IPS-15b (cell line): ENCODE data around the gene NOL8.
A peak's percentile ranks its signal among the peaks of the same experiment; 100 is the strongest.

ENCODE experiments used
- H3K27me3 ChIP-seq: one replicate; pipeline ENCODE4 v1.6.1; 2013; ENCODE audit warnings: low read length; ENCODE audit not compliant: control insufficient read depth, insufficient read depth
- H3K36me3 ChIP-seq: one replicate; pipeline ENCODE4 v1.6.1; 2013; ENCODE audit warnings: low read length; ENCODE audit not compliant: control insufficient read depth, insufficient read depth
- H3K4me1 ChIP-seq: one replicate; pipeline ENCODE4 v1.6.1; 2013; ENCODE audit warnings: mild to moderate bottlenecking, low read length; ENCODE audit not compliant: control insufficient read depth, insufficient read depth
- H3K4me3 ChIP-seq: one replicate; pipeline ENCODE4 v1.5.1; 2013; ENCODE audit warnings: low read depth, low read length
- H3K9ac ChIP-seq: one replicate; pipeline ENCODE4 v1.6.1; 2013; ENCODE audit warnings: low read depth, mild to moderate bottlenecking, low read length
- H3K9me3 ChIP-seq: one replicate; pipeline ENCODE4 v1.6.1; 2013; ENCODE audit warnings: mild to moderate bottlenecking, low read length; ENCODE audit not compliant: control insufficient read depth, insufficient read depth

NOL8 gene

DNA sequence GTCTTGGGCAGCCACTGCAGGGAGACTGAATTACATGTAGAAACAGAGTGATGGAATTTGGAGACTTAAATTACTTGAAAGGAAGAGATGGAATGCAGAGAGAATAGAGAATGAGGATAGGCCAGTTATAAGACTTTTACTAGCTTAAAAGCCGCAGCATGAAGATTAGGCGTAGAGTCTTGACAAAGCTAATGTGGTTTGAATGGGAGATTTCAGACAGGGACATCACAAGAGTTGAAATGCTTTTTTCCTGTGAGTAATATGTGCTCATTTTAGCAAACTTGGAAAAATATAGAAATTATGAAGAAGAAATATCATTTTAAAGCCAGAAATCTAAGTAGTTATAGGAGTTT is 8.1 kb upstream of the NOL8 start:
- H3K9me3 ChIP-seq: no peaks in the 10 kb centered on the region
- no peaks in the 10 kb centered on the region for H3K27me3 ChIP-seq
- no peaks in the 10 kb centered on the region for H3K4me1 ChIP-seq
- no peak overlapping the region for H3K4me3 ChIP-seq
- H3K36me3 ChIP-seq: no peaks in the 10 kb centered on the region
- H3K9ac ChIP-seq: no peak overlapping the region

DNA sequence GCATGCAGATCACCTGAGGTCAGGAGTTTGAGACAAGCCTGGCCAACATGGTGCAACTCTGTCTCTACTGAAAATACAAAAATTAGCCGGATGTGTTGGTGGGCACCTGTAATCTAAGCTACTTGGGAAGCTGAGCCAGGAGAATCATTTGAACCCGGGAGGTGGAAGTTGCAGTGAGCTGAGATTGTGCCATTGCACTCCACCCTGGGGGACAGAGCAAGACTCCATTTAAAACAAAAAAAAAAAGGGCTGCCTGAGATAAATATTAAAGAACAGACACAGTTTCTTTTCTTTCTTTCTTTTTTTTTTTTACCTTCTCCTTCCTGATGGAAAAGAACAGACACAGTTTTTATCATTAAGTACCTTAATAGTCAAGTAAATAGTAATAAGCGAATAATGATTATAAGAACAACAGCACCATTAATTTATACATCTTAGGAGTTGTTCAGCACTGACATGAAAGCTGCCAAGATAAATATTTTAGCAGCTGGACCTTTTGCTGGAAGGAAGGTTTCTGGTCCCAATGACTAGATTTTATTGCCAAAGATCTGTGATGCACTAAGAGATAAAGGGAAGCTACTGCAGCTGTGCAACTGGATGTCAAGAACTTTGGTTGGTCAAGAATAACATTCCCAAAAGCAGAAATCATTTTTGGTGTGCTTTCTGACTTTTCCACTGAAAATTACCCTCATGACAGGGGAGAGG is 7.6 kb upstream of the NOL8 start:
- Histone ChIP-seq H3K4me3 (no peak overlapping the region), H3K36me3 (no peaks in the 10 kb centered on the region), H3K9me3 (no peaks in the 10 kb centered on the region), H3K27me3 (no peaks in the 10 kb centered on the region), H3K4me1 (no peaks in the 10 kb centered on the region), H3K9ac (no peak overlapping the region)

DNA sequence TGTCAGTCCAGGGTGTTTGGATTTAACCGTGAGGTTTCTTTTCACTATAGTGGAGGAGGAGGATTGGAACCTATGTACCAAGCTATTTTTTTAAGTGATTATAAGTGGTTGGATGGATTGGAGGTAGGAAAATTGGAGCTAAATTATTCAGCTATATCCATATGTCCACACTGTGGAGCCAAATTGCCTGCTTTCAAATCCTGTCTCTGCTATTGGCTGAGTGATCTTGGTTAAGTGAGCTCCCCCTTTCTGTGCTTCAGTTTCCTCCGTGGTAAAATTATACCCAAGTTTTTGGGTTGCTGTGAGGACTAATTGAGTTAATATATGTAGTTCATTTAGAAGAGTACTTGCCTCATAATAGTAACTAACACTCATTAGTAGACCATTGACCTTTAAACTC is 3.1 kb upstream of the NOL8 start:
- Histone ChIP-seq H3K27me3 (no peaks in the 10 kb centered on the region), H3K36me3 (no peaks in the 10 kb centered on the region), H3K4me1 (peaks cover 2% of the 10 kb centered on the region), H3K9me3 (no peaks in the 10 kb centered on the region), H3K9ac (no peak overlapping the region), H3K4me3 (no peak overlapping the region)

DNA sequence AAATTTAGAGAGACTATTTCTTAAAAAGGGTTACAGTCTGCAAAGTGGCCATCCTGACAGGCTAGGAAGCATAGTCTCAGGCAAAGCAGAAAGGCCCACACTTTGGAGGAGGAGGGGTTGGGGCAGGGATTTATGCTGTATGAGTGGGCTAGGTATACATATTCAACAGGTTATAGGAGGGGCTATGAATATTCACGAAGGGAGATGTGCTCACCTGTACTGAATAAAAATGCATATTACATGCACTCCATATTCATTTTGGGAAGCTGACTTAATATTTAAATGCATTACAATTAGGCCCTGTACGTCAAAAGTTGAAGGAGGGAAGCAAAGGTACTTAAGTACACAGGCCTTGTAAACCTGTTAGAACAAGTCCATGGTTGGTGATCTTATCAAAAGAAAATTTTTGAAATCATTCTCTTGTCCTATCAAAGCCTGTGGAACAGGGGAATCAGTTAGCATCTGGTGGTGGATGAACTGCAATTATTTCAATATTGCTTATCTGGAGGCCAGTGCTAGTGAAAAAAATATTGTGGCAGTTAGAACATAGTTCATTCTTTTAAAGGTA is 2.2 kb upstream of the NOL8 start:
- peaks cover 2% of the 10 kb centered on the region for H3K4me1 ChIP-seq
- H3K27me3 ChIP-seq: no peaks in the 10 kb centered on the region
- no peak overlapping the region for H3K9ac ChIP-seq
- H3K36me3 ChIP-seq: no peaks in the 10 kb centered on the region
- H3K4me3 ChIP-seq: no peak overlapping the region
- no peaks in the 10 kb centered on the region for H3K9me3 ChIP-seq

DNA sequence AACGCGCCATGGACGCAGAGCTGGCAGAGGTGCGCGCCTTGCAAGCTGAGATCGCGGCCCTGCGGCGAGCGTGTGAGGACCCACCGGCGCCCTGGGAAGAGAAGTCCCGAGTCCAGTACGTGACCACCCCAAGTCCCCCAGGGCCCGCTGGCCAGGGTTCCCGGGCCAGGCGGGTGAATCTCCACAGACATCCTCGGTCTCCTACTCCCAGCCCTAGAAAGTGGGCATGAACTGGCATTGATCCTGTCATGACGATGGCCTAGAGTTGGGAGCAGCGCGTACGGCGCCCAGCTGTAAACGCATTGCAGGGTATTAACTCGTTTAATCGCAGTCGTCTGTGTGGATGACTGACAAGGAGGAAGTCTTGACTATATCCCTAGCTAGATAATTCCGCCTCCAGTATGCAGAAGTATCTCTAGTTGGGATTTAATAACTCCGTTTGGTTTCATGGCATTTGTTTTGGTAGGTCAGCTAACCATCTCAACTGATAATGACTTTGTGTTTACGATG is 896 bp upstream of the NOL8 start:
- Histone ChIP-seq H3K4me1 (peaks cover 2% of the 10 kb centered on the region), H3K36me3 (no peaks in the 10 kb centered on the region), H3K27me3 (no peaks in the 10 kb centered on the region), H3K9ac (peak overlapping the region; percentile 99), H3K4me3 (peak overlapping the region; percentile 81), H3K9me3 (no peaks in the 10 kb centered on the region)

DNA sequence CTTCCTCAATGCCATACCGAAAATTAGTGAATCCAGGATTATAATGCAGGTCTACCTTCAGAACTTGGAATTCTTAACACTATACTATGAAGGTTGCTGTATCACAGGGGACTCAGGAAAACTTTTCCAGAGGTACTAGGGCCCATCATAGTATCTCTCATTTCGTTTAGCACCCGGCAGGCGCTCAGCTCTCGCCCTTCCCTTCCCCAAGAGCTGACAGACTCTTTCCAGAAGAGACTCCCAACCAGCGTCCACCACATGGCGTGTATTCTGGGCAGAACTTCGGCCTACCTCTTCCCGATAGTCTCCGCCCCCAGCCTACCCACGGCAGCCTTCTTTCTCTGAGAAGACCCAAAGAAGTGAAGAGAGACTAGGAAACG is 271 bp downstream of the NOL8 start:
- Histone ChIP-seq H3K36me3 (peaks cover 3% of the 10 kb centered on the region), H3K4me3 (peak overlapping the region; percentile 81), H3K9me3 (no peaks in the 10 kb centered on the region), H3K27me3 (no peaks in the 10 kb centered on the region), H3K4me1 (peaks cover 2% of the 10 kb centered on the region), H3K9ac (peak overlapping the region; percentile 99)

DNA sequence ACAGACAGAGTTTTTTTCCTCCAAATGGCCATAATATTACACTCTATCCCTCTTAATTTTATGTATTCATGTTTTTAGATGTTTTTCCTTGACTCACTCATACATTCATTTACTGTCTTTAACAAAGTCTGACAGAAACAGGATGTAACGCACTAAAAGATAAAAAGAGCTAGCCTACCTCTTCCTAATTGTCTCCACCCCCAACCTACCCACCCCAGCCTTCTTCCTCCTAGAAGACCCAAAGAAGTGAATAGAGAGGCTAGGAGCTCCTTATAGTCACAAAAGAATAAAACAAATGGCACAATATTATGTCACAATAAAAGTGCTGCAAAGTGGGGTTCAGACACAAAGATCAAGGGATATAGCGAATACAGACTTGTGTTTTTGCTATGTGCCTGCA is 719 bp downstream of the NOL8 start:
- Histone ChIP-seq H3K36me3 (peaks cover 3% of the 10 kb centered on the region), H3K4me1 (peaks cover 2% of the 10 kb centered on the region), H3K27me3 (no peaks in the 10 kb centered on the region), H3K4me3 (peak overlapping the region; percentile 81), H3K9ac (peak overlapping the region; percentile 99), H3K9me3 (no peaks in the 10 kb centered on the region)

DNA sequence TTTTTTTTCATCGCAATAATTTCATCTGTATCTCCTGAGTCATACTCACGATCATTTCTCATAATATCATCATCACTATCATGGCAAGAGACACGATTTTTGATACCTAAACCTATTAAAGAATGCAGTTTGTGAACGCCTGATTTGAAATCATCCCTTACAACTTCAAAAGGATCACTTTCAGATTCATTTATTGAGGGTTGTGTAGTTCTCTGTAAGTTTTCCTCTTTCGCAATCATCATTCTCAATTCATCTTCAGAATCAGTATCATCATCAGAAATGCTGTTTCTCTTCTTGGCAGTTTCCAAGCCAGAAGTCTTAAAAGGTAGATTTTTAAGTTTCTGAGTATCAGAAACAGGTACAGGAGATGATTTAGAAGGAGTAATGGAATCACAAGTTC is 9.7 kb downstream of the NOL8 start:
- H3K4me3 ChIP-seq: no peak overlapping the region
- H3K4me1 ChIP-seq: no peaks in the 10 kb centered on the region
- no peak overlapping the region for H3K9ac ChIP-seq
- no peaks in the 10 kb centered on the region for H3K9me3 ChIP-seq
- no peaks in the 10 kb centered on the region for H3K27me3 ChIP-seq
- H3K36me3 ChIP-seq: peaks cover 18% of the 10 kb centered on the region

DNA sequence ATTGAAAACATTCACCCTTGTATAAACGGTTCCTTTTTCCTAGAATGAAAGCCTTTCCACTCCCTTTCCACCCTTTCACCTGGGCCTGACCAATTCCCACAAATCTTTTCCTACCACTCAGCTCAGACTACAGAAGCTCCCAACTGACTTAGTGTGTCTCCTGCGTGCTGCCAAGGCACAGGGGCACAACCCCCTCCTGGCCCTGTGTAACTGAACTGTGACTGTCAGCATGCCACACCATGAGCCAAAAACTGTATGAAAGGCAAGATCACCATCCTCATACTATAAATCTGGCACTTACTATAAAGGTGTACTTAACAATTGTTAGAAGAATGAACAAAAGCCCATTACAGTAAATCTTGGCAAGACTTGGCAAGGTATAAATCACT is 11.5 kb downstream of the NOL8 start:
- Histone ChIP-seq H3K4me1 (no peaks in the 10 kb centered on the region), H3K9ac (peak overlapping the region; percentile 32), H3K27me3 (no peaks in the 10 kb centered on the region), H3K4me3 (no peak overlapping the region), H3K36me3 (peaks cover 23% of the 10 kb centered on the region), H3K9me3 (no peaks in the 10 kb centered on the region)

DNA sequence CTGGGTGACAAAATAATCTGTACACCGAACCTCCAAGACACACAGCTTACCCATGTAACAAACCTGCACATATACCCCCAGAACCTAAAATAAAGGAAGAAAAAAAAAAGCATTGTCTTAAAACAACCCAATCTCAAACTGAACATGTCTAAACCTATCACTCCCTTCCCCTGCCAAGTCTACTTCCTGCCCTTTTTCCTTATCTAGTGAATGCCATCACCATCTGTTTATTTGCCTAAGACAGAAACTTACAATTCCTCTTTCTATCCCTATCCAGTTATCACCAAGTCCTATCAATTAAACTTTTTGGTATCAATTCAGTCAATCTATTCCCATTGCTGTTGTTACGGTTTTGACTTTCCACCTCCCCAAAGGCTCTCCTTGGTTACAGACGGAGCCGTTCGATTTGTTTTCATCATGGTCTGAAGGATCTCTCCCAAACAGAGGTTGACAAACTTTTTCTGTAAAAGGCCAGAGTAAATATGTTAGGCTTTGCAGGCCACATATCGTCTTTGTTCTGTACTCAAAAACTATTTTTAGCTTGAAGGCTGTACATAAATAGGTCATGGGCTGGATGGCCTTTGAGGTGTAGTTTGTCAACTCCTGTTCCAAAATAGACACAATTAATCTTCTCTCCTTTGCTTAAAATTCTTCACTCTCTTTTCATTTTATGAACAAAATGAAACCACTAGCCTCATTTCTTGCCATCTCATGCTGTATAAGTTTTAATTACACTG is 12.1 kb downstream of the NOL8 start:
- Histone ChIP-seq H3K4me1 (no peaks in the 10 kb centered on the region), H3K36me3 (peaks cover 24% of the 10 kb centered on the region), H3K9me3 (no peaks in the 10 kb centered on the region), H3K9ac (no peak overlapping the region), H3K4me3 (no peak overlapping the region), H3K27me3 (no peaks in the 10 kb centered on the region)

DNA sequence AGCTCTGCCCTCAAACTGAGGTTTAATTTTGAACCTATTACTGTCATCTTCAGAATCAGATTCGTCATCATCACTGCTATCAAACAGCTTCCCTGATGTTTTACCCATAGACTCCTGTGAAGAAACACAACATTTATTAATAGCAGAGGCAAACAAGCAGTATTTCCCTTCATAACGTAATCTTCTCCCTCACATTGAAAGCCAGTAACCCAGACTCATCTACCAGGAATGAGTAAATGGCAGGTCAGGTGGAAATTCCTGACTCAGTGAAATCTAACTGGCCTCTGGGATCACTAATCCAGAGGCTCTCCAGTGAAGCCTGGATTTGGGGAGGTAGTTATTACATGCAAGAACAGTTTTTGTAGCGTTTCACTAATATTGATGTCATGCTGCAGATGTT is 14.6 kb downstream of the NOL8 start:
- no peaks in the 10 kb centered on the region for H3K4me1 ChIP-seq
- no peak overlapping the region for H3K4me3 ChIP-seq
- H3K27me3 ChIP-seq: no peaks in the 10 kb centered on the region
- peaks cover 21% of the 10 kb centered on the region for H3K36me3 ChIP-seq
- H3K9me3 ChIP-seq: no peaks in the 10 kb centered on the region
- no peak overlapping the region for H3K9ac ChIP-seq

DNA sequence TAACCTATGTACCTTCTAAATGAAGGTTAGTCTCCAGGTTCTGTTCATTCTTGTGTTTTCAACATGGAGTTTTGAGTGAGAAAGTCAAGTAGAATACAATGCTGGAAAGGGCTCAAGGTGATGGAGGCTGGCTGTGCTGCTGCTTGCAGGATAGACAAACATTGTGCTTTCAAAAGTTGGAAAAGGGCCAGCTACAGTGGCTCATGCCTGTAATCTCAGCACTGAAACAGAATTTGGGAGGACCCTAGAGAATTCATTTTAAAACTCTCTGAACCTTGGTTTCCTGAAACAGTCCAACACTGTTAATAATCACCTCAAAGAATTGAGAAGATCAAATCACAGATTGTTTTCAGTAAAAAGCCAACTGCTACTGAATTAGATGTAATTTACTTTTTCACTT is 16.3 kb downstream of the NOL8 start:
- Histone ChIP-seq H3K9ac (no peak overlapping the region), H3K36me3 (peaks cover 18% of the 10 kb centered on the region)

More for the DNA sequence above, 16.3 kb downstream of the NOL8 start:
- Histone ChIP-seq H3K27me3 (no peaks in the 10 kb centered on the region), H3K9me3 (no peaks in the 10 kb centered on the region), H3K4me1 (no peaks in the 10 kb centered on the region), H3K4me3 (no peak overlapping the region)
